H1 (cell line): Measurements from ENCODE around the gene HTRA2. TPM values are rescaled to one million over a fixed set of nuclear protein-coding genes. Genes with fewer than 3 reads are reported as not detected.

Experiments
- CTCF ChIA-PET: fragments of 300-600 bp; sonication (Branson Sonifier 250); formaldehyde crosslinking; loops from one replicate; lab custom pipeline; 2021; ENCODE audit not compliant: partially characterized antibody; lab: Charles Lee
- POLR2A ChIA-PET: fragments of 300-600 bp; sonication (Branson Sonifier 250); formaldehyde crosslinking; loops from one replicate; lab custom pipeline; 2021; ENCODE audit warnings: inconsistent platforms; ENCODE audit not compliant: partially characterized antibody; lab: Charles Lee
- DNase-seq, 2 experiments: peaks; one replicate each; pipeline versions ENCODE4 v3.0.0 to v3.0.0-alpha.2; 2010 to 2022; ENCODE audit warnings: low spot score in 2 of 2, low read depth in 1 of 2, mixed read lengths in 1 of 2
- FAIRE-seq: peaks from 2 replicates; lab custom pipeline; 2011; peaks lifted over from hg19 to GRCh38; lab: Jason Lieb, UNC
- H2AFZ ChIP-seq: 2 replicates; pipeline ENCODE4 v1.8.1; 2012; ENCODE audit warnings: low read length, inconsistent platforms
- H2AK5ac ChIP-seq: 2 replicates; pipeline ENCODE4 v1.6.1; 2013; ENCODE audit warnings: low read depth, low read length
- H2BK120ac ChIP-seq: replicated peaks from 2 replicates; pipeline ENCODE3; 2013; ENCODE audit warnings: low read depth, low read length, inconsistent platforms
- H2BK12ac ChIP-seq: 2 replicates; pipeline ENCODE4 v1.6.1; 2013; ENCODE audit warnings: low read depth, low read length
- H2BK15ac ChIP-seq: 2 replicates; pipeline ENCODE4 v1.6.1; 2013; ENCODE audit warnings: low read length
- H2BK20ac ChIP-seq: 2 replicates; pipeline ENCODE4 v1.6.1; 2013; ENCODE audit warnings: low read length
- H2BK5ac ChIP-seq: 2 replicates; pipeline ENCODE4 v1.6.1; 2013; ENCODE audit warnings: low read depth, low read length
- H3K14ac ChIP-seq: 2 replicates; pipeline ENCODE4 v1.6.1; 2013; ENCODE audit warnings: inconsistent platforms; ENCODE audit not compliant: insufficient read length
- H3K18ac ChIP-seq: 2 replicates; pipeline ENCODE4 v1.6.1; 2013; ENCODE audit warnings: low read length; ENCODE audit errors: extremely low read depth
- H3K23ac ChIP-seq: 2 replicates; pipeline ENCODE4 v1.6.1; 2013; ENCODE audit warnings: inconsistent platforms; ENCODE audit not compliant: insufficient read length
- H3K23me2 ChIP-seq: 2 replicates; pipeline ENCODE4 v1.6.1; 2013; ENCODE audit warnings: low read depth, low read length
- H3K27ac ChIP-seq: 2 replicates; pipeline ENCODE4 v1.6.1; 2011; ENCODE audit warnings: low read depth, low read length, inconsistent platforms
- H3K27me3 ChIP-seq, 4 experiments: replicated peaks in 1 of 4; 1 replicate in 1 of 4; 2 replicates in 3 of 4; pipeline versions ENCODE4 v1.6.1 to v1.8.1; 2011 to 2013; ENCODE audit warnings: low read length in 3 of 4, mild to moderate bottlenecking in 3 of 4, inconsistent platforms in 2 of 4, mixed read lengths in 2 of 4, moderate library complexity in 1 of 4; ENCODE audit not compliant: control insufficient read depth in 3 of 4, insufficient read depth in 3 of 4; ENCODE audit errors: extremely low read depth in 1 of 4
- H3K36me3 ChIP-seq, 4 experiments: 2 replicates each; pipeline versions ENCODE4 v1.6.1 to v1.8.1; 2011 to 2013; ENCODE audit warnings: mild to moderate bottlenecking in 4 of 4, low read length in 3 of 4, moderate library complexity in 2 of 4, control low read depth in 1 of 4, inconsistent platforms in 1 of 4; ENCODE audit not compliant: insufficient read depth in 4 of 4, control insufficient read depth in 2 of 4
- H3K4ac ChIP-seq: replicated peaks from 2 replicates; pipeline ENCODE3; 2013; ENCODE audit warnings: low read length, low read depth, mixed read lengths, inconsistent platforms; ENCODE audit not compliant: insufficient read length
- H3K4me1 ChIP-seq, 4 experiments: replicated peaks in 1 of 4; 1 replicate in 1 of 4; 2 replicates in 3 of 4; pipeline versions ENCODE4 v1.6.1 to v1.8.1; 2011 to 2013; ENCODE audit warnings: low read length in 3 of 4, inconsistent platforms in 2 of 4, mixed read lengths in 1 of 4; ENCODE audit not compliant: insufficient read depth in 4 of 4, control insufficient read depth in 3 of 4
- H3K4me2 ChIP-seq, 2 experiments: 2 replicates each; pipeline versions ENCODE4 v1.6.1 to v1.8.1; 2011 to 2013; ENCODE audit warnings: low read depth in 2 of 2, low read length in 2 of 2, control low read depth in 1 of 2, inconsistent platforms in 1 of 2, mild to moderate bottlenecking in 1 of 2; ENCODE audit not compliant: insufficient read depth in 1 of 2
- H3K4me3 ChIP-seq, 4 experiments: fragments of 200-600, 300-600 bp in 1 of 4; sonication (generic), shearing (Covaris generic), sonication (Bioruptor Twin) in 1 of 4; 2 replicates each; pipeline versions ENCODE4 v1.5.1 to v1.8.1; 2011 to 2016; ENCODE audit warnings: low read length in 4 of 4, low read depth in 3 of 4, control low read depth in 2 of 4, inconsistent platforms in 2 of 4, mild to moderate bottlenecking in 2 of 4, mixed read lengths in 1 of 4, moderate library complexity in 1 of 4; ENCODE audit not compliant: insufficient read depth in 2 of 4; ENCODE audit errors: extremely low read depth in 1 of 4
- H3K56ac ChIP-seq: replicated peaks from 2 replicates; pipeline ENCODE3; 2013; ENCODE audit warnings: low read depth, mild to moderate bottlenecking, mixed read lengths, low read length, inconsistent platforms; ENCODE audit not compliant: insufficient read length
- H3K79me1 ChIP-seq: 2 replicates; pipeline ENCODE4 v1.6.1; 2013; ENCODE audit warnings: low read depth, low read length, control low read depth
- H3K79me2 ChIP-seq, 2 experiments: 2 replicates each; pipeline versions ENCODE4 v1.6.1 to v1.8.1; 2012 to 2013; ENCODE audit warnings: low read length in 2 of 2, mild to moderate bottlenecking in 2 of 2, inconsistent platforms in 1 of 2; ENCODE audit not compliant: insufficient read depth in 2 of 2, control insufficient read depth in 1 of 2
- H3K9ac ChIP-seq, 4 experiments: replicated peaks in 1 of 4; 1 replicate in 1 of 4; 2 replicates in 3 of 4; pipeline versions ENCODE4 v1.6.1 to v1.8.1; 2011 to 2013; ENCODE audit warnings: low read depth in 3 of 4, low read length in 3 of 4, control low read depth in 2 of 4, mild to moderate bottlenecking in 2 of 4, moderate library complexity in 2 of 4, inconsistent platforms in 1 of 4; ENCODE audit errors: extremely low read depth in 1 of 4
- H3K9me3 ChIP-seq, 2 experiments: 2 replicates each; pipeline versions ENCODE4 v1.6.1 to v1.8.1; 2012 to 2013; ENCODE audit warnings: mild to moderate bottlenecking in 2 of 2, moderate library complexity in 2 of 2, control low read depth in 1 of 2, inconsistent platforms in 1 of 2, low read depth in 1 of 2, low read length in 1 of 2, mixed read lengths in 1 of 2; ENCODE audit not compliant: insufficient read depth in 2 of 2
- H4K20me1 ChIP-seq, 2 experiments: replicated peaks in 1 of 2; 2 replicates each; pipeline versions ENCODE3 to v1.8.1; 2011 to 2013; ENCODE audit warnings: inconsistent platforms in 2 of 2, low read length in 2 of 2, mild to moderate bottlenecking in 1 of 2; ENCODE audit not compliant: insufficient read depth in 2 of 2, control insufficient read depth in 1 of 2
- H4K5ac ChIP-seq: 2 replicates; pipeline ENCODE4 v1.6.1; 2013; ENCODE audit warnings: low read length, low read depth, mixed read lengths, inconsistent platforms; ENCODE audit not compliant: insufficient read length
- H4K8ac ChIP-seq: 2 replicates; pipeline ENCODE4 v1.8.0; 2013; ENCODE audit warnings: mild to moderate bottlenecking, moderate library complexity, low read length, inconsistent platforms; ENCODE audit not compliant: insufficient read depth; ENCODE audit errors: extremely low read depth
- H4K91ac ChIP-seq: replicated peaks from 2 replicates; pipeline ENCODE3; 2013; ENCODE audit warnings: low read length, mixed read lengths, inconsistent platforms; ENCODE audit not compliant: insufficient read length
- CHD2 ChIP-seq: IDR thresholded peaks from 2 replicates; pipeline ENCODE4 v1.6.1; 2012; ENCODE audit warnings: low read length, improper control_type of control experiment
- CREB1 ChIP-seq: IDR thresholded peaks from 2 replicates; pipeline ENCODE4 v1.6.1; 2012; ENCODE audit warnings: inconsistent platforms
- CTBP2 ChIP-seq: IDR thresholded peaks from 2 replicates; pipeline ENCODE4 v1.7.0; 2011; ENCODE audit warnings: borderline replicate concordance, mild to moderate bottlenecking, moderate library complexity, mixed read lengths, low read length; ENCODE audit not compliant: insufficient read depth, insufficient read length
- GTF2F1 ChIP-seq: IDR thresholded peaks from 2 replicates; pipeline ENCODE4 v1.6.1; 2012; ENCODE audit warnings: low read depth, low read length, improper control_type of control experiment, borderline replicate concordance
- KDM4A ChIP-seq: IDR thresholded peaks from one replicate; pipeline ENCODE4 v1.7.1; 2012; ENCODE audit warnings: low read depth, mild to moderate bottlenecking, moderate library complexity, low read length, inconsistent platforms; ENCODE audit not compliant: severe bottlenecking
- PHF8 ChIP-seq: fragments of 200-600 bp; sonication (generic); conservative IDR thresholded peaks from 2 replicates; pipeline ENCODE4 v1.7.1; 2012; ENCODE audit warnings: low read depth, mild to moderate bottlenecking, inconsistent platforms, low read length, moderate library complexity
- POLR2AphosphoS5 ChIP-seq: IDR thresholded peaks from 2 replicates; pipeline ENCODE4 v1.6.1; 2011; ENCODE audit warnings: low read depth, low read length
- SAP30 ChIP-seq: fragments of 300-600 bp; sonication (generic); IDR thresholded peaks from 2 replicates; pipeline ENCODE4 v1.7.1; 2012; ENCODE audit warnings: low read length, moderate library complexity, mild to moderate bottlenecking, inconsistent platforms; ENCODE audit not compliant: insufficient read depth, insufficient replicate concordance
- SRF ChIP-seq: IDR thresholded peaks from 2 replicates; pipeline ENCODE4 v1.6.1; 2011; ENCODE audit warnings: mild to moderate bottlenecking, low read depth, low read length, moderate library complexity
- TAF7 ChIP-seq: optimal IDR thresholded peaks from 2 replicates; pipeline ENCODE3; 2011; ENCODE audit warnings: low read depth, mild to moderate bottlenecking, inconsistent platforms, low read length, moderate library complexity, borderline replicate concordance
- WGBS, 2 experiments: shearing (Covaris generic) in 1 of 2; methylation state at CpG; one replicate each; pipeline versions ENCODE4 v1.1.6 to v1.1.7; 2013 to 2015; ENCODE audit warnings: low lambda C conversion rate in 2 of 2, mixed read lengths in 2 of 2, inconsistent platforms in 1 of 2, low coverage in 1 of 2, missing lambda C conversion rate in 1 of 2; ENCODE audit not compliant: insufficient replicate concordance in 2 of 2, insufficient coverage in 1 of 2, insufficient read length in 1 of 2; ENCODE audit errors: extremely low coverage in 1 of 2, missing lambda C conversion rate in 1 of 2; 5-methylcytosine and 5-hydroxymethylcytosine counted together
- polyA plus RNA-seq, 7 experiments: library from polyadenylated mRNA; depleted of rRNA in 3 of 7; stranded (reverse) in 5 of 7; unstranded in 2 of 7; fragments of >200 nt in 5 of 7; fragments of 200-250 nt in 2 of 7; gene quantifications; 1 replicate in 5 of 7; 2 replicates in 1 of 7; 4 replicates in 1 of 7; pipeline versions ENCODE4 v1.2.1 to v1.2.3, GENCODE V29; 2011 to 2013; ENCODE audit warnings: missing spikeins in 2 of 7, mixed read lengths in 2 of 7
- total RNA-seq: library from RNA; stranded (reverse); fragmentation: NEBNext Ultra II Directional; extraction: Animal tissue kit (Norgen Biotek cat#: 25700); gene quantifications from 2 replicates; pipeline ENCODE4 v1.2.1, GENCODE V29; 2021
- TF ChIP-seq, protein P1 (sequence below), 3 experiments: IDR thresholded peaks; 1 replicate in 2 of 3; 2 replicates in 1 of 3; pipeline versions ENCODE4 v1.5.1 to v1.6.1; 2011; ENCODE audit warnings: low read length in 3 of 3, mild to moderate bottlenecking in 3 of 3, inconsistent platforms in 2 of 3, low read depth in 1 of 3, moderate library complexity in 1 of 3; ENCODE audit not compliant: insufficient read depth in 1 of 3; ENCODE audit errors: control extremely low read depth in 1 of 3

HTRA2 gene
- total and polyA plus RNA-seq, 2 of the 8 experiments (the other 6 are each of a cell fraction or from before 2014, with no cell fraction given) = 21.6 to 37.6 TPM

DNA sequence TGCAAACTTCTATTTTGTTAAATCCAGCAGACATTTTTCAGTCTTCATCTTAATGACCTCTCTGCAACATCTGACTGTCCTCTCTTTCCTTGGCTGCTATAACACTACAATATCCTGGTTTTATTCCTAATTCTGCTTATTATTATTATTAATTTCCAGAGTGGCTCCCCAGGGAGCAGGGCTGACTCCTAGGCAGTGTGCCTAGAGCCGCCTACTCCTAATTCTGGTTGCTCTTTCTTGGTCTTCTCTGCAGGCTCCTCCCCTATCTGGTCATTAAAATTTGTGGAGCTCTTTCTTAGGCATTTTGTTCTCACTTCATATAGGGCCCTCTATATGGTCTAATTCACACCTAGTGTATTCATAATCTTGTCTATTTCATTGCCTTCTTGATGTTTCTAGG lies 13.2 kb downstream of the HTRA2 start:
- Histone ChIP-seq H2BK5ac (no peak overlapping the region), H2AFZ (no peak overlapping the region), H3K23me2 (no peaks in the 10 kb centered on the region; the same call in 1 of the 2 replicates), H4K20me1 (peaks cover 3 to 4% of the 10 kb centered on the region in 2 experiments), H4K5ac (no peak overlapping the region), H3K79me1 (no peaks in the 10 kb centered on the region), H3K18ac (no peak overlapping the region), H3K79me2 (no peaks in the 10 kb centered on the region), H3K4ac (no peak overlapping the region), H3K4me2 (no peak overlapping the region), H3K27me3 (peaks cover 0 to 16% (median 5%) of the 10 kb centered on the region in 4 experiments; a peak in 4 of 7 replicates), H4K8ac (no peak overlapping the region), H3K56ac (no peak overlapping the region), H2BK120ac (no peak overlapping the region), H3K14ac (no peak overlapping the region), H2BK15ac (no peak overlapping the region), H4K91ac (no peak overlapping the region), H3K23ac (no peak overlapping the region), H3K36me3 (no peaks in the 10 kb centered on the region), H2BK12ac (no peak overlapping the region), H2BK20ac (no peak overlapping the region), H3K9me3 (no peaks in the 10 kb centered on the region), H3K9ac (no peak overlapping the region), H3K4me1 (peaks cover 0 to under 1% (median 0%) of the 10 kb centered on the region in 4 experiments; a peak in 2 of 7 replicates), H3K27ac (no peak overlapping the region), H2AK5ac (no peak overlapping the region), H3K4me3 (no peak overlapping the region)
- 100% methylated on average over 1 of the region's 1 CpG; no CpG with 5 or more reads in 1 of the 2 experiments for WGBS, 2 experiments
- FAIRE-seq (no peak), DNase-seq (no peak)
- ChIA-PET CTCF (interaction anchor here (0.8 to 1.6 kb wide), 3 partner anchors 9 to 41 kb away, joined by 3 to 6 read pairs (median 3); no protein-coding TSS in a partner anchor), POLR2A (interaction anchor here (5.2 kb wide), 1 partner anchor 12 kb away, joined by 39 read pairs; the partner anchor contains the start of genes AUP1 and HTRA2)
- TF ChIP-seq SRF (no peak), KDM4A (no peak), POLR2AphosphoS5 (no peak), CREB1 (no peak), SAP30 (no peak), PHF8 (no peak), TAF7 (no peak), GTF2F1 (no peak), CTBP2 (no peak), CHD2 (no peak)
- TF ChIP-seq, protein P1, sequence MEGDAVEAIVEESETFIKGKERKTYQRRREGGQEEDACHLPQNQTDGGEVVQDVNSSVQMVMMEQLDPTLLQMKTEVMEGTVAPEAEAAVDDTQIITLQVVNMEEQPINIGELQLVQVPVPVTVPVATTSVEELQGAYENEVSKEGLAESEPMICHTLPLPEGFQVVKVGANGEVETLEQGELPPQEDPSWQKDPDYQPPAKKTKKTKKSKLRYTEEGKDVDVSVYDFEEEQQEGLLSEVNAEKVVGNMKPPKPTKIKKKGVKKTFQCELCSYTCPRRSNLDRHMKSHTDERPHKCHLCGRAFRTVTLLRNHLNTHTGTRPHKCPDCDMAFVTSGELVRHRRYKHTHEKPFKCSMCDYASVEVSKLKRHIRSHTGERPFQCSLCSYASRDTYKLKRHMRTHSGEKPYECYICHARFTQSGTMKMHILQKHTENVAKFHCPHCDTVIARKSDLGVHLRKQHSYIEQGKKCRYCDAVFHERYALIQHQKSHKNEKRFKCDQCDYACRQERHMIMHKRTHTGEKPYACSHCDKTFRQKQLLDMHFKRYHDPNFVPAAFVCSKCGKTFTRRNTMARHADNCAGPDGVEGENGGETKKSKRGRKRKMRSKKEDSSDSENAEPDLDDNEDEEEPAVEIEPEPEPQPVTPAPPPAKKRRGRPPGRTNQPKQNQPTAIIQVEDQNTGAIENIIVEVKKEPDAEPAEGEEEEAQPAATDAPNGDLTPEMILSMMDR (IDR thresholded peaks at IDR 0.05; ENCODE audit: control extremely low read depth in 1 of 3, insufficient read depth in 1 of 3, low read depth in 1 of 3, low read length in 3 of 3) = no peak
